ENCODE data around the gene FAM20C. TPM values are rescaled to one million over a fixed set of nuclear protein-coding genes. Genes with fewer than 3 reads are reported as not detected.

FAM20C gene
- total and polyA plus RNA-seq, 2 of the 8 experiments (the other 6 are each of a cell fraction or from before 2014, with no cell fraction given) = 9.5 to 34.8 TPM

- TF ChIP-seq CHD1 (IDR thresholded peaks at IDR 0.05; ENCODE audit: low read depth, low read length) (no peak), BRCA1 (IDR thresholded peaks at IDR 0.05; ENCODE audit: low read depth, low read length) (no peak), CBX8 (IDR thresholded peaks at IDR 0.05; ENCODE audit: borderline replicate concordance, low read depth, low read length) (no peak)
Observed at GRCh38 chr7:157008-157310, 35.4 kb upstream of the FAM20C start (continued).
